ENCODE results near the gene KCNH1. TPM values are rescaled to one million over a fixed set of nuclear protein-coding genes. Genes with fewer than 3 reads are reported as not detected.

KCNH1 gene
- total RNA-seq, 1 experiment from 2014 or later, result not detected

DNA sequence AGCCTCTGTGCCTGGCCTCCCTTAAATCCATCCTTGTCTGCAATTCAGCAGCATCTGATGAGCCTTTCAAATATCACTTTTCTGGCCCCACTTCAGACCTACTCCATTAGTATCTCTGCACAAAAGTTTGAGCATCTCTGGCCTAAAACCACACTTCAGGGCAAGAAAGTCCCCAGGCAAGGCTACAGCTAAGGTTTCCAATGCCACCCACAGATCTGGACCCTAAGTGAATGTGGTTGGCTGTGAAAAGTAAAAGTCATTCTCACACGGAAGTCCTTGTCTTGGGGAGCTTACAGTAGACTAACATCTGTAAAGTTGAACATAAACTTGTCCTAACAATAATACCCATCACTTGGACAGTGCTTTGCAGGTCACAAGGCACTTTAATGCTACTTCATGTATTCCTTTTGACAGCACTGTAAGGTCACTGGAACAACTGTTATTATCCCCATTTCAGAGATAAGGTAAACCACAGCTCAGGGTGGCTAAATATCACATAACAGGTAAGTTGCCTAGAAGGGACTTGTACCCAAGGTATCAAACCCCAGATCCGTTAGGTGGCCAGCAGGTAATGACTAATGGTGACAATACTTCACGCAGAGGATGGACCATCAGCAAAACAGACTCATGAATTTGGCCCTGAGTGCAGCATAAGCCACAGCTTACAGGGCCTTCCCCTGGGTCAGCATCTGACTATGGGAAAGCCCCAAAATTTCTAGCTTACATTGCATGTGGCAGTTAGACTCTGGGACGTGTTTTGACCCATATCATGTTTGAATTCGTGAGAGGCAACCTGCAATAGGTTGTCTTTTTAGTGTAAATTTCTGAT lies 449.3 kb downstream of the KCNH1 start:
- Histone ChIP-seq H3K9me3 (ENCODE audit: low read depth, low read length, poor library complexity, severe bottlenecking) (no peaks in the 10 kb centered on the region), H3K4me1 (ENCODE audit: insufficient read depth, low read length, poor library complexity, severe bottlenecking) (no peaks in the 10 kb centered on the region), H3K27ac (ENCODE audit: low read depth, low read length, poor library complexity, severe bottlenecking) (no peak overlapping the region), H3K36me3 (ENCODE audit: insufficient read depth, low read length, poor library complexity, severe bottlenecking) (no peaks in the 10 kb centered on the region), H3K27me3 (replicated peaks; ENCODE audit: insufficient read depth, low read depth, low read length, poor library complexity) (no peaks in the 10 kb centered on the region), H3K4me3 (ENCODE audit: low read depth, low read length, poor library complexity, severe bottlenecking) (no peak overlapping the region)
- TF ChIP-seq, protein P1, sequence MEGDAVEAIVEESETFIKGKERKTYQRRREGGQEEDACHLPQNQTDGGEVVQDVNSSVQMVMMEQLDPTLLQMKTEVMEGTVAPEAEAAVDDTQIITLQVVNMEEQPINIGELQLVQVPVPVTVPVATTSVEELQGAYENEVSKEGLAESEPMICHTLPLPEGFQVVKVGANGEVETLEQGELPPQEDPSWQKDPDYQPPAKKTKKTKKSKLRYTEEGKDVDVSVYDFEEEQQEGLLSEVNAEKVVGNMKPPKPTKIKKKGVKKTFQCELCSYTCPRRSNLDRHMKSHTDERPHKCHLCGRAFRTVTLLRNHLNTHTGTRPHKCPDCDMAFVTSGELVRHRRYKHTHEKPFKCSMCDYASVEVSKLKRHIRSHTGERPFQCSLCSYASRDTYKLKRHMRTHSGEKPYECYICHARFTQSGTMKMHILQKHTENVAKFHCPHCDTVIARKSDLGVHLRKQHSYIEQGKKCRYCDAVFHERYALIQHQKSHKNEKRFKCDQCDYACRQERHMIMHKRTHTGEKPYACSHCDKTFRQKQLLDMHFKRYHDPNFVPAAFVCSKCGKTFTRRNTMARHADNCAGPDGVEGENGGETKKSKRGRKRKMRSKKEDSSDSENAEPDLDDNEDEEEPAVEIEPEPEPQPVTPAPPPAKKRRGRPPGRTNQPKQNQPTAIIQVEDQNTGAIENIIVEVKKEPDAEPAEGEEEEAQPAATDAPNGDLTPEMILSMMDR (conservative IDR thresholded peaks at IDR 0.05; ENCODE audit: low read depth, low read length), result no peak
- no peak for TF ChIP-seq EZH2 (IDR thresholded peaks at IDR 0.05; ENCODE audit: borderline replicate concordance, low read depth, low read length, poor library complexity, severe bottlenecking)
- CTCF ChIA-PET, result no interaction called here
- intact Hi-C loops (cut with micrococcal nuclease; ENCODE audit: unreplicated experiment), result no loop called here
- POLR2A ChIA-PET (ENCODE audit: low non-redundant PET), result no interaction called here
- DNase-seq (ENCODE audit: low spot score), result no peak
- no TSS peak for BruUV-seq (replicated peaks)

DNA sequence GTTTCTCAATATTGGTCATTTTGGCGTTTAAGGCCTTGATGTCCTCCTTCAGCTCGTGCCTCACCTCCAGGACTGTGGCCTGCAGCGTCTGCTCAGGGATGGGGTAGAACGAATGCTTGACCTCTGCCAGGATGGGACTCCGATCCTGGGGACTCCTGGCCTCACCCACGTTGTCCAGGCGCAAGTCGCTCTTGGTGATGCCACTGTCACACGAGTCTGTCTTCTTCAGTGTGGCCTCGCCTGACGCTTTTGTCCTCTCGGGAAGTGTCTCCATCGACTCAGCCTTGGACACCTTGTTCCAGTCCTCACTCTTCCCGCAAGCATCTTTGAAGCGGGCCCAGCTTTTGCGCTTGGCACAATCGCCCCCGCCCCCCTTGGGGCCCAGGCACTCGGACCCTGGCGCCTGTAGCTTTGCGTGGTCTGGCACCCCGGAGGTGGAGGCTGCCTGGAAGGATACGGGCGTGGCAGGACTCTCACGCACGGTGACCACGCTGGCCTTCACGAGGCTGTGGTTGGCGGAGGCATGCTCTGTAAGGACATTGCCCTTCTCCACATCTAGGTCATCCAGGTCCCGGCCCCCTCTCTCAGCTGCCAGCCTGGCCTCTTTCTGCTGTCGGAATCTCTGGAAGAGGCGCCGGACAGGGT lies 450.4 kb downstream of the KCNH1 start:
- CTCF ChIA-PET, result no interaction called here
- TF ChIP-seq EZH2 (IDR thresholded peaks at IDR 0.05; ENCODE audit: borderline replicate concordance, low read depth, low read length, poor library complexity, severe bottlenecking), result no peak
- TF ChIP-seq, protein P1 (conservative IDR thresholded peaks at IDR 0.05; ENCODE audit: low read depth, low read length), result no peak
- no peak overlapping the region for H3K27ac ChIP-seq (ENCODE audit: low read depth, low read length, poor library complexity, severe bottlenecking)
- no peaks in the 10 kb centered on the region for H3K36me3 ChIP-seq (ENCODE audit: insufficient read depth, low read length, poor library complexity, severe bottlenecking)
- H3K4me1 ChIP-seq (ENCODE audit: insufficient read depth, low read length, poor library complexity, severe bottlenecking), result no peaks in the 10 kb centered on the region
- H3K9me3 ChIP-seq (ENCODE audit: low read depth, low read length, poor library complexity, severe bottlenecking), result no peaks in the 10 kb centered on the region
- POLR2A ChIA-PET (ENCODE audit: low non-redundant PET), result no interaction called here
- H3K27me3 ChIP-seq (replicated peaks; ENCODE audit: insufficient read depth, low read depth, low read length, poor library complexity), result no peaks in the 10 kb centered on the region
- no peak for DNase-seq (ENCODE audit: low spot score)
- BruUV-seq (replicated peaks), result no TSS peak
- intact Hi-C loops (cut with micrococcal nuclease; ENCODE audit: unreplicated experiment), result no loop called here
- H3K4me3 ChIP-seq (ENCODE audit: low read depth, low read length, poor library complexity, severe bottlenecking), result no peak overlapping the region

DNA sequence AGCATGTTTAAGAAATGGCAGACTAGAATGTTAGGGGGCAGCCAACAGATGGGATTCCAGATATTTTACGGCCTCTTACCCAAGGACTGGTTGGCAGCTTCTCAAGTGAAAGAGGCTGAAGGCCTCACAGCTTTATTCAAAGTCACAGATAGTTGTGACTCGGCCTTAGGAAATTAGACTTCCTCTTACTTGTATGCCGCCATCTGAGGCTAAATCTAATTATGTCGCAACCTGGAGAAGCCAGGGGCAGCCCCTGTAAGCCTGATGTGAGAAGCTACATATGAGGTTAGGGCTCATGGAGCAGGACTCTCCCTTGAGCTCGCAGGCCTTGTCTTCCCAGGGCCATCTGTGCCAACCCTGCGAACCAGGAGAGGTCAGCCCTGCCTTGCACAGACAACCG lies 452.8 kb downstream of the KCNH1 start:
- TF ChIP-seq, protein P1 (conservative IDR thresholded peaks at IDR 0.05; ENCODE audit: low read depth, low read length), result no peak
- TF ChIP-seq EZH2 (IDR thresholded peaks at IDR 0.05; ENCODE audit: borderline replicate concordance, low read depth, low read length, poor library complexity, severe bottlenecking), result no peak
- Histone ChIP-seq H3K36me3 (ENCODE audit: insufficient read depth, low read length, poor library complexity, severe bottlenecking) (no peaks in the 10 kb centered on the region), H3K4me3 (ENCODE audit: low read depth, low read length, poor library complexity, severe bottlenecking) (no peak overlapping the region), H3K9me3 (ENCODE audit: low read depth, low read length, poor library complexity, severe bottlenecking) (no peaks in the 10 kb centered on the region), H3K27me3 (replicated peaks; ENCODE audit: insufficient read depth, low read depth, low read length, poor library complexity) (no peaks in the 10 kb centered on the region), H3K4me1 (ENCODE audit: insufficient read depth, low read length, poor library complexity, severe bottlenecking) (no peaks in the 10 kb centered on the region), H3K27ac (ENCODE audit: low read depth, low read length, poor library complexity, severe bottlenecking) (no peak overlapping the region)
- no peak for DNase-seq (ENCODE audit: low spot score)
- BruUV-seq (replicated peaks), result no TSS peak
- intact Hi-C loops (cut with micrococcal nuclease; ENCODE audit: unreplicated experiment), result no loop called here
- POLR2A ChIA-PET (ENCODE audit: low non-redundant PET), result no interaction called here
- CTCF ChIA-PET, result no interaction called here

Measured in A673 (cell line).